GM12891 (cell line): ENCODE measurements around the gene GPX3.
A peak's percentile ranks its signal among the peaks of the same experiment; 100 is the strongest.

Experiments
- DNase-seq: peaks from one replicate; pipeline ENCODE4 v3.0.0; 2011; ENCODE audit warnings: low spot score; ENCODE audit not compliant: insufficient read length
- FAIRE-seq: peaks from 2 replicates; lab custom pipeline; 2011; peaks lifted over from hg19 to GRCh38; lab: Jason Lieb, UNC
- PAX5 ChIP-seq: IDR thresholded peaks from 2 replicates; pipeline ENCODE4 v1.6.1; 2011; ENCODE audit warnings: low read length, moderate library complexity, mild to moderate bottlenecking; ENCODE audit not compliant: insufficient read depth, severe bottlenecking
- POLR2A ChIP-seq: IDR thresholded peaks from 2 replicates; pipeline ENCODE4 v1.6.1; 2011; ENCODE audit warnings: low read depth, low read length, control low read depth
- POLR2AphosphoS5 ChIP-seq: IDR thresholded peaks from 2 replicates; pipeline ENCODE4 v1.6.1; 2011; ENCODE audit warnings: low read depth, low read length, control low read depth
- POU2F2 ChIP-seq: IDR thresholded peaks from 2 replicates; pipeline ENCODE4 v1.6.1; 2011; ENCODE audit warnings: low read depth, mild to moderate bottlenecking, control low read depth, low read length, moderate library complexity
- SPI1 ChIP-seq: IDR thresholded peaks from 2 replicates; pipeline ENCODE4 v1.6.1; 2011; ENCODE audit warnings: low read depth, low read length, control low read depth
- TAF1 ChIP-seq: IDR thresholded peaks from 2 replicates; pipeline ENCODE4 v1.6.1; 2011; ENCODE audit warnings: low read depth, low read length, control low read depth

GPX3 gene

DNA sequence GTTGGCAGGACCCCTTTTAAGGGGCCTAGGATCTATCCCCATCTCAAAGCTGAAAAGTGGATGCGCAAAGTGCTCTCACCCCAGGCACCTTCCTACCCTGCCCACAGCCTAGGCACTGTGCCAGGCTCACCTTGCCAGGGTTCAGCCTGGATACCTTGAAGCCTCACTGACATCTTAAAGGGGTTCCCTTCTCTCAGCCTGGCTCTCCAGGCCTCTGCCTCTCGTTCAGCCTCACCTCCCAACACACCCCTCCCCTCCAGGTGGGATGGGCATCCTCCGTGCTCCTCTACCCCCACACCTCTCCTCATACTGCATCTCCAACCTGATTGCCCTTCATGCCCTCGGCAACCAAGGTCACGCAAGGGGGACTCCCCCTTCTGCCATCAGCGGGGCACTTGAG is 34.9 kb downstream of the GPX3 start:
- TF ChIP-seq POLR2A (no peak), POU2F2 (no peak), SPI1 (no peak), PAX5 (no peak), POLR2AphosphoS5 (no peak), TAF1 (no peak)
- FAIRE-seq = no peak
- DNase-seq = no peak

- no peak for DNase-seq
- no peak for FAIRE-seq
- no peak for TF ChIP-seq POU2F2
- no peak for TF ChIP-seq TAF1
- 0 out of 2 replicates have a peak, but pooled peaks have one; percentile 21 for TF ChIP-seq POLR2A
- TF ChIP-seq PAX5 = no peak
- TF ChIP-seq SPI1 = no peak
- TF ChIP-seq POLR2AphosphoS5 = no peak
Measured at GRCh38 chr5:151056379-151057325, 36.3 kb downstream of the GPX3 start.

DNA sequence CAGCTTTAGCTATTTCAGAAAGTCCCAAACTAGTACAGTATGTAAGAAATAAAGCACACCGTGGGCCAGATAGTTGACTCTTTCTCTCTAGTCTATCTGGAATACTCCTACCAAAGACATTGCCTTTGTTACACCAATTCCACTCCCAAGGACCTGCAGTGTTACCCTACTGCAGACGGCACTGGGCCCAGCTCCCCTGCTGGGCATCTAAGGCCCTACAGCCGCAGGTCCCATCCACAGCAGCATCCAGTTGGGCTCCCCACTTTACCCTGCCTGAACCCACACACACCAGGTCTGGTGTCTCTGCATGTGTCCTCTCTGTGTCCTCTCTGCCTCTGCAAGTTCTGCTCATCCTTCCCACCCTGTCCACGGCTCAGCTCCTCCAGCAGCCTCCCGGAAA is 37.9 kb downstream of the GPX3 start:
- TF ChIP-seq POLR2A = no peak
- TF ChIP-seq PAX5 = no peak
- no peak for TF ChIP-seq POLR2AphosphoS5
- TF ChIP-seq SPI1 = no peak
- no peak for TF ChIP-seq POU2F2
- TF ChIP-seq TAF1 = no peak
- no peak for DNase-seq
- FAIRE-seq = peak; percentile 48

- DNase-seq (no peak), FAIRE-seq (no peak)
- no peak for TF ChIP-seq POLR2A
- TF ChIP-seq SPI1 = no peak
- no peak for TF ChIP-seq POU2F2
- no peak for TF ChIP-seq TAF1
- no peak for TF ChIP-seq PAX5
- TF ChIP-seq POLR2AphosphoS5 = no peak
Measured at GRCh38 chr5:151058891-151059489, 38.6 kb downstream of the GPX3 start.

DNA sequence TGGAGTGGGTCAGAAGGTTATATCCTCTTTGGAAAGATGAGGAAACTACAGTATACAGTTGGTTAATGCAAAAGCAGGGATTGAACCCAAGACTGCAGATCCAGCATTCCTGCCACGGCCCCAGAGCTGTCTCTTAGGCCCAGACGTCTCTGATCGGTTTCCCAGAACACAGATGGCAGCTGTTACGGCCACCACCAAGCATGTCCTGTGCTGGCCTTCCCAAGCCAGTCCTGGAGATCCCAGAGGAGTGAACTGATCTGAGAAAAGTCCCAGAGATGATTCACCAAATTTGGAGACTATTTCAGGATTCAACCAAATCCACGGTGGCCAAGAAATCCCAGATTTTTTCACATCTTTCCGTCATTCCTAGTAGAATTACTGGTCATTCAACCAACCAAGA is 40.4 kb downstream of the GPX3 start:
- DNase-seq (no peak), FAIRE-seq (peak; percentile 23)
- TF ChIP-seq POLR2A (no peak), PAX5 (no peak), POLR2AphosphoS5 (no peak), SPI1 (no peak), POU2F2 (no peak), TAF1 (no peak)

DNA sequence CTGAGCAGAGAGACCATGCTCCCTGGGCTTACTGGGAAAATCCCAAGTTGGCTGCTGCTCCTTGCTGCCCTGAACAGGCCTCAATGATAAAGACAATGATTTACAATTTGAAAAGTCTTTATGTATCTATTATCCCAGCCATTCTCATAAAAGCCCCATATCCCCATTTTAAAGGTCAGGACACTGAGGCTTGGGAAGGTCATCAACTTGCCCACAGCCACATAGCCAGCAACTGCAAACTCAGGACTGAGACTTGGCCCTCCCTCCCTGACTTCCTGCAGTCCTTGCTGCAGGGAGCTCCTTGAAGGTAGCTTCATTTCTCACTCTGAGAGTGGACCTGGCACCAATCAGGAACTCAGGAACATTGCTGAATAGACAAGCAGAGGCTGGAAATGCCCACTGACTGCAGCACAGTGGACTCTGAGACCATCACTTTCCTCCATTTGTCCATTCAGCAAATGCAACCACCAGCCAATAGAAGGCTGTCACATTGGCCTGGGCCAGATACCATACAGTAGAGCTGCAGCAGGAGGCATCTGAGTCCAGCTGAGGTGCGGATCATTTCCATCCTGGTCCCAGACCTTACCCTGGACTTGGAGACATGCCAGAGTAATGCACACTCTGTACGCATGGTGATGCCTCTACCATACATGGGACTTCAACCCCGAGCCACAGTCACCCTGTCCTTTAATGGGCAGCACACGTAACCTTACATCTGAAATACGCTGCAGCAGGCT is 42.2 kb downstream of the GPX3 start:
- FAIRE-seq (no peak), DNase-seq (no peak)
- TF ChIP-seq SPI1 = no peak
- no peak for TF ChIP-seq PAX5
- TF ChIP-seq POU2F2 = no peak
- TF ChIP-seq POLR2AphosphoS5 = no peak
- no peak for TF ChIP-seq TAF1
- TF ChIP-seq POLR2A = no peak; the same call in 1 of the 2 replicates

- no peak for FAIRE-seq
- DNase-seq = no peak
- TF ChIP-seq POLR2AphosphoS5 = no peak
- TF ChIP-seq POU2F2 = no peak
- no peak for TF ChIP-seq PAX5
- no peak for TF ChIP-seq SPI1
- no peak for TF ChIP-seq POLR2A
- no peak for TF ChIP-seq TAF1
Measured at GRCh38 chr5:151063142-151063989, 43.0 kb downstream of the GPX3 start.

DNA sequence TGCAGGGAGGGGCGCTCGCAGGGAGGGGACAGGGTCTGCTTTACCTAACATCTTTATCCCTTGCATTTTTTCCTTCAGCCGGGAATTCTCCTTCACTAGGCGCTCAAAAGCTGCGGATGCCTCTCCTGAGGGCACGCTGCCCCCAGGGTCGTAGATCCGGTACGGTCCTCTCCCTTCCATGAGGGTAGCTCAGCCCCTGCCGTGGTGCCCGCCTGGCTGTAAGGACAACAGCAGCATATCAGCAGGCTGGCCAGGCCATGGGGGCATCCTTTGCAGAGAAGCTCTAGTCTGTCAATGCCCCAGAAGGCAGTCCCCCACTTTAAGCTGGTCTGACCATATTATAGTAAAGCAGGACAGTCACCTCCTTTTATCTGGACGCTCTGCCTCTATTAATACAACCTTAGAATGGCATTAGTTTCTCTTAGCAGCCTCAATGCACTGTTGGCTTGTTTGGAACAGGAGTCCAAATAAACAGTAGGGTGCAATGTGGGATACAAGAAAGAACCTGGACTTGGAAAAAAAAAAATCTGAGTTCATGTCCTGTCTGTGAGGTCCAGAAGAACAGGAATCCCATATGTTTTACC is 44.6 kb downstream of the GPX3 start:
- TF ChIP-seq PAX5 (no peak), POLR2A (no peak), POLR2AphosphoS5 (no peak)
- no peak for DNase-seq
- no peak for FAIRE-seq
